ENCODE results near the gene B3GALT2. TPM values are rescaled to one million over a fixed set of nuclear protein-coding genes. Genes with fewer than 3 reads are reported as not detected.

Gene B3GALT2
- total RNA-seq, 1 donor from 2014 or later: 0.79 TPM

GRCh38 chr1:193184776-193185175 is 1.6 kb downstream of the B3GALT2 start:
- peaks cover 47% of the 10 kb centered on the region for H3K4me1 Mint-ChIP-seq (ENCODE audit: low read depth)
- no peaks in the 10 kb centered on the region for H3K27me3 Mint-ChIP-seq
- no peak overlapping the region for H3K27ac Mint-ChIP-seq
- no peak for DNase-seq (ENCODE audit: low spot score, unreplicated experiment)
- no peaks in the 10 kb centered on the region for H3K36me3 Mint-ChIP-seq (ENCODE audit: insufficient read depth)
- no peaks in the 10 kb centered on the region for H3K9me3 Mint-ChIP-seq (ENCODE audit: low read depth)
- TF ChIP-seq CTCF (IDR thresholded peaks at IDR 0.05; ENCODE audit: unreplicated experiment): no peak
- H3K4me3 Mint-ChIP-seq (ENCODE audit: low read depth): no peak overlapping the region

- TF ChIP-seq CTCF (IDR thresholded peaks at IDR 0.05; ENCODE audit: unreplicated experiment): peak; percentile 92
- H3K27ac Mint-ChIP-seq: no peak overlapping the region
- no peak for DNase-seq (ENCODE audit: low spot score, unreplicated experiment)
- H3K9me3 Mint-ChIP-seq (ENCODE audit: low read depth): no peaks in the 10 kb centered on the region
- no peaks in the 10 kb centered on the region for H3K36me3 Mint-ChIP-seq (ENCODE audit: insufficient read depth)
- H3K4me1 Mint-ChIP-seq (ENCODE audit: low read depth): peaks cover 38% of the 10 kb centered on the region
- no peak overlapping the region for H3K4me3 Mint-ChIP-seq (ENCODE audit: low read depth)
- no peaks in the 10 kb centered on the region for H3K27me3 Mint-ChIP-seq
Measured at GRCh38 chr1:193183019-193183627, 3.3 kb downstream of the B3GALT2 start.

- H3K27me3 Mint-ChIP-seq: no peaks in the 10 kb centered on the region
- no peak overlapping the region for H3K27ac Mint-ChIP-seq
Measured at GRCh38 chr1:193181985-193182384, 4.4 kb downstream of the B3GALT2 start.

GRCh38 chr1:193181536-193181935 is 4.9 kb downstream of the B3GALT2 start:
- H3K9me3 Mint-ChIP-seq (ENCODE audit: low read depth): no peaks in the 10 kb centered on the region
- DNase-seq (ENCODE audit: low spot score, unreplicated experiment): no peak
- peaks cover 29% of the 10 kb centered on the region for H3K4me1 Mint-ChIP-seq (ENCODE audit: low read depth)
- no peak overlapping the region for H3K4me3 Mint-ChIP-seq (ENCODE audit: low read depth)
- TF ChIP-seq CTCF (IDR thresholded peaks at IDR 0.05; ENCODE audit: unreplicated experiment): no peak
- H3K36me3 Mint-ChIP-seq (ENCODE audit: insufficient read depth): peaks cover 5% of the 10 kb centered on the region
- no peak overlapping the region for H3K27ac Mint-ChIP-seq
- no peaks in the 10 kb centered on the region for H3K27me3 Mint-ChIP-seq

More at GRCh38 chr1:193181985-193182384, 4.4 kb downstream of the B3GALT2 start:
- DNase-seq (ENCODE audit: low spot score, unreplicated experiment): no peak
- no peaks in the 10 kb centered on the region for H3K9me3 Mint-ChIP-seq (ENCODE audit: low read depth)
- H3K4me3 Mint-ChIP-seq (ENCODE audit: low read depth): no peak overlapping the region
- H3K36me3 Mint-ChIP-seq (ENCODE audit: insufficient read depth): peaks cover 3% of the 10 kb centered on the region
- TF ChIP-seq CTCF (IDR thresholded peaks at IDR 0.05; ENCODE audit: unreplicated experiment): no peak
- H3K4me1 Mint-ChIP-seq (ENCODE audit: low read depth): peaks cover 33% of the 10 kb centered on the region

- Mint-ChIP-seq H3K4me3 (ENCODE audit: low read depth) (no peak overlapping the region), H3K27ac (no peak overlapping the region), H3K4me1 (ENCODE audit: low read depth) (peaks cover 9% of the 10 kb centered on the region), H3K36me3 (ENCODE audit: insufficient read depth) (peaks cover 5% of the 10 kb centered on the region), H3K9me3 (ENCODE audit: low read depth) (no peaks in the 10 kb centered on the region), H3K27me3 (no peaks in the 10 kb centered on the region)
- DNase-seq (ENCODE audit: low spot score, unreplicated experiment): no peak
- no peak for TF ChIP-seq CTCF (IDR thresholded peaks at IDR 0.05; ENCODE audit: unreplicated experiment)
Measured at GRCh38 chr1:193179094-193179493, 7.3 kb downstream of the B3GALT2 start.
